RCC 7860 (cell line): ENCODE data around the gene SEMA6C.
"Not testable (repeated sequence)": the region's sequence is repeated elsewhere in the genome, so short reads cannot be mapped to it uniquely, and the experiment has no call there.

Experiments
- DNase-seq: peaks from one replicate; pipeline ENCODE4 v3.0.0-alpha.2; 2015; ENCODE audit warnings: low spot score
- FAIRE-seq: peaks from 2 replicates; lab custom pipeline; 2012; peaks lifted over from hg19 to GRCh38; lab: Jason Lieb, UNC

The SEMA6C gene

DNA sequence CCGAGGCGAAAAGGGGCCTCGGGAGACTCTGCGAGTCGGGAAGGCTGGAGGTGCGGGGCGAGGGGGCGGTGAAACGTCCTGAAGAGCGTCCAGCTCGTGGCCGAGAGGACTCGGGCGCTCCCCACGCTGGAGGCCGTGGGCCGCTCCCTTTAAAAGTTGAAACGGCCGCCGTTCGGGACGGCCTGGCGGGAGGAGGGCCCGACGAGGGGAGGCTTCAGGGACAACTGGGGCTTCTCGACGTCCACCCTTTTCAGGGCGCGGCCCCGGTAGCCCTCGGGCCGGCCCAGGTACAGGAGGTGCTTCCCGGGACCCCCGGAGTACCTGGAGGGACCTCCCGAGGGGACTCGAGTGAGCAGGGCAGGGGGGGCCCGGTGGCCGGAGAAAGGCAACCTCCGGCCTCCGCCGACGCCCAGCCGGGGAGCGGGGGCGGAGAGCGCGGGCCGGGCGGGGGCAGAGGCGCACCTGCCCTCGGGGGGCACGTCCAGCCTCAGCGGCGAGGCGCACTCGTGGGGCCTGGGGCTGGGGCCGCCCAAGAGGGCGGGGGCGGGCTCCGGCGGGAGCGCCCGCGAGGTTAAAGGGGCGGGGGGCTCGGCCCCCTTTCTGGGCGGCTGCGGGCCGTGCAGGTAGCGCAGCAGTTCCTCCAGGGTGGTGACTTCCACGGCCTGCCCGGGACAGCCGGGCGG, 14.0 kb downstream of the SEMA6C start:
- no peak for FAIRE-seq
- no peak for DNase-seq

DNA sequence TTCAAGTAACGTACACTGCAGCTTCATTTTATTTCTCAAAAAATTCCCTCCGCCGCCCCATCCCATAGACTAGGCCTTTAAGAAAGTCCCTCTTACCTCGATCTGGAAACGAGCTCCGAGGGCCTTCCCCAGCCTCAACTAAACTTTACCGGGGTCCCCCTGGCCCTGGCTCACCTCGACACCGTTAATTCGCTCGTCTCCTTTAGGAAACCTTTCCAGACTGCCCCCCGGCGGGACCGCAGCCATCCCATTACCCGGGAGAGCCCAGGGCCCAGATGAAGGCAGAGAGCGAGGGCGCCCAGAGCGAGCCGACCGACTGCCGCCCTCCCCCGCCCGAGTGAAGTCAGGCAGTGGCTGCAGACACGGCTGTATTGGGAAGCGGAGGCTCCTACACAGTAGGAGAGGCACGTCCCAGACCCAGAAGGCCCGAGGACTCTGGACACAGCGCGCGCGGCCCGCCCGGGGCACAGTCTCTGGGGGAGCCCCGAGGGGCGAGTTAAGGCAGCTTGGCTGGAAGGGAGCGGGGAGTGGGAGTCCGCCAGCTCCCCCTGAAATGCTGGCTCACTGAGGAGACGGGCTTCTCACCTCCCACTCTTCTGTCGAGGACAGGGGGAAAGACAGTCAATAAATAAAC, 14.6 kb downstream of the SEMA6C start:
- DNase-seq (no peak), FAIRE-seq (no peak)

DNA sequence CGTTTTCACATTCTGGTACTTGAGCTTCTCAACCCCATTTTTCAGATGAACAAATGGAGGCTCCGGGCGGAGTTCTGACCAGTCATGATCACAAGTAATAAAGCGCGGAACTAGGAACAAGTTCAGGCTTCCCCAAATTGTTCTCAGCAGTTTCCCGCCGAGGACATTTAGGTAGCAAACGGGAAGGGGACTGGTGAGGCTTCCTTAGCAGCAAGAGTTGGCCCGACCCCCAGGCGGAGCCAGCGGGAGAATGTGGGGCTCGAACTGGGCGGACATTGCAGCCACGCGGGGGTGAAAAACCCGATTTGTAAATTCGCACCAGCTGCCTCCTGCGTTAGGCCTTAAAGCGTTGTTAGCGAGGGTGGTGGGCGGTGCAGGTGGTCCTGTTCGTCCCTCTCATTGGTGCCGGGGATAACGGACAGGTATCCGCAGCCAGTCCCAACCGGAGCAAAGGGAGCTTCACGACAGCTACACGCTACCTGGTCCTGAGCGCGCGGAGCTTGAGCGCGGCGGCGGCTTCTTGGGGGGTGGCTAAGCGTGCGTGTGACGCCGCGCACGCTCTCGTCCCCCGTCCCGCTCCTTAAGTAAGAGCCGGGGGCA, 15.3 kb downstream of the SEMA6C start:
- FAIRE-seq = no peak
- DNase-seq = no peak

DNA sequence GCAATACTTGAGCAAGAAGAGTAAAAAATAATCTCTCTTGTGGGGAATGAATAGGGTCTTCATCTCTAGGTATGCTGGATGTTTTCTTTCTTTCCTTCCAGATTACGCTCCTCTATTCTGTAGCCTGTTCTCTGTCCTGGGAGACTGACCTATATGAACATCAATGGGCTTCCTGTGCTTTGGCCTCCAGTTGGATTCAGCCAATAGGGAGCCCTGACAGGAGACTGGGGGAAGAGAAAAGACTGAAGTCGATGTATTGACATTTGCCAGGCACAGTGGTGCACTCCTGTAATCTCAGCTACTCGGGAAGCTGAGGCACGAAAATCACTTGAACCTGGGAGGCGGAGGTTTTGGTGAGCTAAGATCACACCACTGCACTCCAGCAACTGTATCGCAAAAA, 17.6 kb downstream of the SEMA6C start:
- DNase-seq (no peak), FAIRE-seq (no peak)

DNA sequence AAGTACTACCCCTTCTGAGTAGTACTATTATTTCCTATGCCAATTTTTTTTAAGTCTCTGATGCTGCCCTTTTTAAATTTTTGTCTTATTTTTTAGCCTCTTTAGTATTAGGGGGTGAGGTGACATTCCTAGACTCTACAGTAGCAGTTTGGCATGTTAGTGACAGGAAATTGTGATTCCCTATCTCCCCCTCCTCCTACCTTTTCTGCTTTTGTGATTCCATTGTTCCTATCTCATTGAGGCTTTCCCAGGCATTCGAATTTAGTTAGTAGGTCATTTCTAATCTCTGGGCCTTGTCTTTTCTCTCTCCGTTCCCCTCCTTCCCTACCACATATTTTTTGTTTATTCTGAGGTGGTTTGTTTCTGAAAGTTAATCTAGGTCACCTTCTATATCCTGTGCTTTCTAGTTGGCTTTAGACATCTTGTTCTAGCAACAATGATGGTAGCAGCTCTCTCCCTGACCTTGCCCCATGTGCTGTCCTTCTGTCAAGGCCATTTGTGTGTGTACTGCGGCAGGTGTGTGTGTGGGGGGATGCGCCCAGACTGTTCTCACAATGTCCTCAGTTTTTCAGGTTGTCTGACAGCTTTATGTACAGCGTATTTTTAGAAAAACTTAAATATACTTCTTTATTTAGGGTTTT, 21.5 kb downstream of the SEMA6C start:
- FAIRE-seq (no peak), DNase-seq (no peak)

DNA sequence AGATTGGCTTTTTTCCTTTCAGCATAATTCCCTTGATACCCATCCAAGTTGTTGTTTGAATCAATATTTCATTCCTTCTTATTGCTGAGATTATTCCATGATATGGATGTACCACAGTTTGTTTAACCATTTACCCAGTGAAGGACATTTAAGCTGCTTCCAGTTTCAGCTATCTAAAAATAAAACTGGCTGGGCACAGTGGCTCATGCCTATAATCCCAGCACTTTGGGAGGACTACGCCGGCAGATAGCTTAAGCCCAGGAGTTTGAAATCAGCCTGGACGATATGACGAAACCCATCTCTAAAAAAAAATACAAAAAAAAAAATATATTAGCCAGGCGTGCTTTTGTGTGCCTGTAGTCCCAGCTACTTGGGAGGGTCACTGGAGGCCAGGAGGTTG, 32.6 kb downstream of the SEMA6C start:
- DNase-seq = no peak
- FAIRE-seq = no peak

- FAIRE-seq = no peak
Measured at GRCh38 chr1:151108331-151108730, 38.1 kb downstream of the SEMA6C start.

GRCh38 chr1:151106894-151107293, 39.5 kb downstream of the SEMA6C start:
- FAIRE-seq = no peak
- peak; percentile 48 for DNase-seq

More at GRCh38 chr1:151108331-151108730, 38.1 kb downstream of the SEMA6C start:
- no peak for DNase-seq

- DNase-seq = no peak
- FAIRE-seq = no peak
Measured at GRCh38 chr1:151104630-151105029, 41.8 kb downstream of the SEMA6C start.

DNA sequence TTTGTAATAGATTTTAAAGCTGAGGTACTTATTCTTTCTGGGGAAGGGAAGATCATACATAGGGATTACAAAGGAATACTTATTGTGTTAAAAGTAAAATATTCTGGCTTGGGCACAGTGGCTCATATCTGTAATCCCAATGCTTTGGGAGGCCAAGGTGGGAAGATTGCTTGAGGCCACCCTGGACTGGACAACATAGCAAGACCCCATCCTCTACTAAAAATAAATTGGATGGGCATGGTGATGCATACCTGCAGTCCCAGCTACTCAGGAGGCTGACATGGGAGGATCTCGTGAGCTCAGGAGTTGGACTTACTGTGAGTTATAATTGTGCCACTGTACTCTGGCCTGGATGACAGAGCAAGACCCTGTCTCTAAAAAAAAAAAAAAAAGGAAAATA, 48.3 kb downstream of the SEMA6C start:
- no peak for DNase-seq
- no peak for FAIRE-seq

GRCh38 chr1:151097426-151097825, 49.0 kb downstream of the SEMA6C start:
- not testable (repeated sequence) for DNase-seq, FAIRE-seq

DNA sequence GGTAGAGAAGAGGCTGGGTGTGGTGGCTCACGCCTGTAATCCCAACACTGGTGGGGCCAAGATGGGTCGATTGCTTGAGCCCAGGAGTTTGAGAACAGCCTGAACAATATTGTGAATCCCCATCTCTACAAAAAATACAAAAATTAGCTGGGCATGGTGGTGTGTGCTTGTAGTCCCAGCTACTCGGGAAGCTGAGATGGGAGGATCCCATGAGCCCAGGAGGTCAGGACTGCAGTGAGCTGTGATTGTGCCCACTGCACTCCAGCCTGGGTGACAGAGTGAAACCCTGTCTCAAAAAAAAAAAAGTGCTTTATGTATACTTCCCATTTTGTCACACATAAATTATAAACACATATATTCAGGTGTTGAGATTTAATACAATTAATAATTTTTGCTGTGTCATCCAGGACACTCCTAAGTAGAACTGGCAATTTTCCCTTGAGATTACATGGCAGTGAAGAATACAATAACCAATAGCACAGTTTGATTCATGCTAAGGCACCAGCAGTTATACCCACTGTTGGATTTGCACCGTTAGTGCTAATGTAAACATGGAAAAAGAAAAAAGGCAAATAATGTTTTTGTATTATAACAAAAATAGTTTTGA, 60.4 kb downstream of the SEMA6C start:
- no peak for FAIRE-seq

More for the DNA sequence above, 60.4 kb downstream of the SEMA6C start:
- no peak for DNase-seq
